Fibroblast of the conjunctiva (primary cell): Measurements from ENCODE around the gene GALNT7.
A peak's percentile ranks its signal among the peaks of the same experiment; 100 is the strongest.

Experiments
- DNase-seq: peaks from one replicate; pipeline ENCODE4 v3.0.0-alpha.2; 2010; ENCODE audit warnings: low read depth

The GALNT7 gene

GRCh38 chr4:173346074-173346473 lies 177.5 kb downstream of the GALNT7 start:
- no peak for DNase-seq

DNA sequence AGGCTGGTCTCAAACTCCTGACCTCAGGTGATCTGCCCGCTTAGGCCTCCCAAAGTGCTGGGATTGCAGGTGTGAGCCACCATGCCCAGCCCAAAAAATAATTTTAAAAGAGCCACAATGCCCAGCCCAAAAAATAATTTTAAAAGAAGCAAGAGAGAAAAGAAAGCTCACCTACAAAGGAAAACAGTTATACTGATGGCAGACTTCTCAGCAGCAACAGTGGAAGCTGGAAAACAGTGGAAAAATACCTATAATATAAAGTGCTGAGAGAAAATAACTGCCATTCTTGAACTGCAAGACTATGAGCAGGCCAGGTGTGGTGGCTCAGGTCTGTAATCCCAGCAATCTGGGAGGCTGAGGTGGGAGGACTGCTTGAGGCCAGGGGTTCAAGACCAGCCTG lies 178.9 kb downstream of the GALNT7 start:
- DNase-seq = no peak

DNA sequence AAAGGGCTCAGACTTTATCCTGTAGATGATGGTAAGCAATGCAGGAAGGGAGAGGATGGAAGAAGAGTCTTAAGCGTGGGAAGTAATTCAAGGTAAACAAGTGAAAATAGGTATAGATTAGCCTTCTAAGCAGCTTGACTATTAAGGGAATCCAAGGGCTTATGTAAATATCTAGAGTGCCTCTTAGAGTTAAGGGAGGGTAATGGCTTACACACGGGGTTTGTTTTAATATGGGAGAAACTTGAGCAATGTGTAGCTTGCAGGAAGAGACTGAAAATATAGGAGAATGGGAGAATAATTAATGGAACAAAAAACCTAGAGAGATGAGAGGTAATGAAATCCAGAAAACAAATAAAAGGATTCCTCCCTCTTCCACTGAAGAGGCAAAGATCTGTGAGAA lies 189.3 kb downstream of the GALNT7 start:
- no peak for DNase-seq

- no peak for DNase-seq
These were observed 192.1 kb downstream of the GALNT7 start for GRCh38 chr4:173360587-173361221.

- no peak for DNase-seq
These were observed 194.1 kb downstream of the GALNT7 start for GRCh38 chr4:173362666-173363065.

DNA sequence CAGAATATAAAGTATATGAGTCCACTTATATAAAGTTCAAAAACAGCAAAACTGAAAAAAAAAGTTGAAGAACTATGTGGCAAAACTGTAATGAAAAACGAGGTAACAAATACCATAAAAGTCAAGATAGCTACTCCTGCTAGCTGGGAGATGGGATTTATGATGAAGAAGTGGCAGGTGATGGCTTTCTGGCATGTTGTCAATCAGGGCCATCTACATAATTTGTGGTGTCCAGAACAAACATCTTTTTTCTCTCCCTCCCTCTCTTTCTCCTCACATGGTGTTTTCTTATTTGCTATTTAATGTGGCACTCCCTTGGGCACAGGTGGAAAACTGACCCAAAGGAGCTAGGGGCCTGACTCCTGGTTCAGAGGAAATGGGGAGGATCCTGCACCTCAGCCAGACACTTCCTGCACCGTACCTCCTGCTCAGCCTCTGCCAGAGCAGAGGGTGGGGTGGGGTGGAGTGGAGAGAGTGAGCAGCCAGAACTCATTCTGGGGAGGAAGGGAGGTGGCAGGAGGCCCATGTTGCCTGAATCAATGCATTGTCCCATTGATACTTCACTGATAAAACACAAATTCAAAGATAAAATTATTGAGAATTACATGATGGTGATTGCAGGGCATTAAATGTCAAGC lies 196.9 kb downstream of the GALNT7 start:
- no peak for DNase-seq

DNA sequence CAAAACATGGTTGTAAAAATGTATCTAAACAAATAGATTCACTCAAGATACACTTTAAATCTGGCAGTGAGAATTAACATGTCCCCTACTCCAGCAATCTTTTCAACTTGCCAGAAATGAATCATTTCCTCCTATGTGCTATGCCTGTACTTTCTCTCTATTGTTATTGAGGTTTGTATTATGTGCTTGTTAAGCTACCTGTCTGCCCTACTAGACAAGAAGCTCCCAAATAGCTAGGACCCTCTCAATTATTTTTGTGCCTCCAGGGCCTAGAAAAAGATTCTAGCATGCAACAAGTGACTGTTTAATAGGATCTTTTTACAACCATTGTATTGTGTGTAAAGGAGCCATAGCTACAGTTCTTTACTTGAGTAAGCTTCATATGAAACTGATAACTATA lies 198.7 kb downstream of the GALNT7 start:
- no peak for DNase-seq

DNA sequence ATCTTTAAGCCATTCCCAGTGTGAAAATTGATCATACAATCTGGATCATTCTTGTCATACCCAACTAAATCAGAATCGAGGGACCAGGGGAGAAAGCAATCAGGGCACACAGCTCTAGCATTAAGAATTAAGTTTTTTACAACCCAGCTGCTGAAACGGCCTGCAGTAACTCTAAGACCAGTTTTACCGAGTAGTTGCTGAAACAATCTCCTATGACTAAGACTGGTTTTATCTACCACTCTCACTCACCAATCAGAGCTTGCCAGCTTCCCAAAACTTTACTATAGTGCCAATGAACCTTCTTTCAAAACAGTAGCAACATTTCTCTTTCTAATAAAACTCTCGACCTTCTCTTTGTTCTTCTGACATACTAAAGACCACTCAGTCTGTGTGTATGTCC lies 199.3 kb downstream of the GALNT7 start:
- no peak for DNase-seq

DNA sequence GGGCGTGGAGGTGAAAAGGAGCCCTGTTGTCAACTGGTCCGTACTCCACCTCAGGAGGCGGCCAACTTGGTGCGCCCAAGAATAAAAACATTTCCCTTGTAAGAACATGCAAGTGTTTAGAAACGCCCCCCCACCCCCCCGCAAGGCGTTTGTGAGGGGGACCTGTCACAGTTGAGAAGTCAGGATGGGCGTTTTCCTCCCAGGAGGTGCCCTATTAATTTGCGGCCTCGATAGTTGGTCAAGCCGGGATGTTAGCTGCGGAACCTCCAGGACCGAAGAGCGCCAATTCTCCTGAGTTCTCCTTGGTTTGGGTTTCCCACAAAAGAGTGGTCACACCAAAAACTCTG lies 201.5 kb downstream of the GALNT7 start:
- DNase-seq = no peak

DNA sequence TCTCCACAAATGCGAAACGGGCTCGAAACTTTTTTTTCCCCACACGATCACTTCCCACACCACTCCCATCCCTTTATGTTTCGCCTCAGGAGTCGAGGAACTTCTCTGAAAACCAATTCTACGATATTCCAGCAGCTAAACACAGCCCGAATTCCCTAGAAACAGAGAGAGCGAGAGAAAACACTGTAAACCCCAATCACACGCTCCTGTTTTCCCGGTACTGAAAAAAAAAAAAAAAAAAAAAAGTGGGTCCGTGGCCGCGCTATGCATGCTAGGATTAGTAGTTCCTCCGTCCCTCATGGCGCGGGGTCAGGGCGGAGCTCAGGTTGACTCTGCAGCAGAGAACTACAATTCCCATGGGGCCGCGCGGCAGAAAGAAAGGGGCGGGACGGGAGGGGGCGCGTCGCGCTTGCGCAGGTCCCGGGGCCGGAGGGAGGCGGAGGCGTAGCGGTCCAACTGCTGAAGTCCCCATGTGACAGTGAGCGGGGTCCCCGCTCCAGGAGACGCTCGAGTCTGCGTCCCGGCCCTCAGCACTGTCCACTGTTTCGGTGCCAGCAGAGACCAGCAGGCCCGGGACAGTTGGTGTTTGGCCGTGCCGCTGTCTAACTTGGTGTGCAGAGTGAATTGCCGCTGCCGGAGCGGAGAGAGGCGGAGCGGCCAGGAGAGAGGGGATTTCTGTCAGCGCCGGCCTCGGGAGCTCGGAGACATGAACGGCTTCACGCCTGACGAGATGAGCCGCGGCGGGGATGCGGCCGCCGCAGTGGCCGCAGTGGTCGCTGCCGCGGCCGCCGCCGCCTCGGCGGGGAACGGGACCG lies 202.1 kb downstream of the GALNT7 start, which contains the start of gene SAP30:
Gene SAP30 (plus strand): TSS at position 478 of the 815 bp plus-strand sequence. CDS start 229 bp downstream, at position 707.
- peak; percentile 98 for DNase-seq

- peak; percentile 59 for DNase-seq
These were observed 202.9 kb downstream of the GALNT7 start for GRCh38 chr4:173371292-173372192.
